ENCODE data around the gene IRAK1. TPM values are rescaled to one million over a fixed set of nuclear protein-coding genes. Genes with fewer than 3 reads are reported as not detected.
A peak's percentile ranks its signal among the peaks of the same experiment; 100 is the strongest.

The IRAK1 gene
- total RNA-seq, 1 donor from 2014 or later: 96.9 TPM

- Mint-ChIP-seq H3K27ac (peak overlapping the region; percentile 87), H3K27me3 (no peaks in the 10 kb centered on the region), H3K9me3 (ENCODE audit: low read depth) (no peaks in the 10 kb centered on the region), H3K36me3 (ENCODE audit: insufficient read depth) (no peaks in the 10 kb centered on the region), H3K4me1 (ENCODE audit: low read depth) (peaks cover 34% of the 10 kb centered on the region), H3K4me3 (ENCODE audit: low read depth) (peak overlapping the region; percentile 100)
- peak; percentile 15 for TF ChIP-seq CTCF (IDR thresholded peaks at IDR 0.05; ENCODE audit: unreplicated experiment)
- DNase-seq (ENCODE audit: low spot score, unreplicated experiment): no peak
Observed at GRCh38 chrX:153969125-153969903, 50.4 kb downstream of the IRAK1 start.

- H3K4me1 Mint-ChIP-seq (ENCODE audit: low read depth): peaks cover 30% of the 10 kb centered on the region
- H3K9me3 Mint-ChIP-seq (ENCODE audit: low read depth): no peaks in the 10 kb centered on the region
- DNase-seq (ENCODE audit: low spot score, unreplicated experiment): no peak
- TF ChIP-seq CTCF (IDR thresholded peaks at IDR 0.05; ENCODE audit: unreplicated experiment): peak; percentile 20
- H3K36me3 Mint-ChIP-seq (ENCODE audit: insufficient read depth): no peaks in the 10 kb centered on the region
- peak overlapping the region; percentile 100 for H3K4me3 Mint-ChIP-seq (ENCODE audit: low read depth)
- H3K27ac Mint-ChIP-seq: peak overlapping the region; percentile 87
- H3K27me3 Mint-ChIP-seq: no peaks in the 10 kb centered on the region
Observed at GRCh38 chrX:153968754-153969124, 51.0 kb downstream of the IRAK1 start.

GRCh38 chrX:153968255-153968654 lies 51.4 kb downstream of the IRAK1 start:
- Mint-ChIP-seq H3K27me3 (no peaks in the 10 kb centered on the region), H3K4me3 (ENCODE audit: low read depth) (peak overlapping the region; percentile 100), H3K36me3 (ENCODE audit: insufficient read depth) (no peaks in the 10 kb centered on the region), H3K9me3 (ENCODE audit: low read depth) (no peaks in the 10 kb centered on the region), H3K27ac (peak overlapping the region; percentile 80), H3K4me1 (ENCODE audit: low read depth) (peaks cover 26% of the 10 kb centered on the region)
- TF ChIP-seq CTCF (IDR thresholded peaks at IDR 0.05; ENCODE audit: unreplicated experiment): no peak
- DNase-seq (ENCODE audit: low spot score, unreplicated experiment): no peak

GRCh38 chrX:153967536-153968224 lies 52.0 kb downstream of the IRAK1 start:
- H3K9me3 Mint-ChIP-seq (ENCODE audit: low read depth): no peaks in the 10 kb centered on the region
- H3K27me3 Mint-ChIP-seq: no peaks in the 10 kb centered on the region
- no peak for TF ChIP-seq CTCF (IDR thresholded peaks at IDR 0.05; ENCODE audit: unreplicated experiment)
- H3K4me3 Mint-ChIP-seq (ENCODE audit: low read depth): peak overlapping the region; percentile 100
- DNase-seq (ENCODE audit: low spot score, unreplicated experiment): no peak
- no peak overlapping the region for H3K27ac Mint-ChIP-seq
- peaks cover 2% of the 10 kb centered on the region for H3K36me3 Mint-ChIP-seq (ENCODE audit: insufficient read depth)
- peaks cover 22% of the 10 kb centered on the region for H3K4me1 Mint-ChIP-seq (ENCODE audit: low read depth)

- no peaks in the 10 kb centered on the region for H3K9me3 Mint-ChIP-seq (ENCODE audit: low read depth)
- DNase-seq (ENCODE audit: low spot score, unreplicated experiment): no peak
- TF ChIP-seq CTCF (IDR thresholded peaks at IDR 0.05; ENCODE audit: unreplicated experiment): no peak
- H3K27me3 Mint-ChIP-seq: no peaks in the 10 kb centered on the region
- H3K27ac Mint-ChIP-seq: no peak overlapping the region
- H3K36me3 Mint-ChIP-seq (ENCODE audit: insufficient read depth): peaks cover 2% of the 10 kb centered on the region
- H3K4me1 Mint-ChIP-seq (ENCODE audit: low read depth): peaks cover 22% of the 10 kb centered on the region
- no peak overlapping the region for H3K4me3 Mint-ChIP-seq (ENCODE audit: low read depth)
Observed at GRCh38 chrX:153966841-153967535, 52.7 kb downstream of the IRAK1 start.
